ENCODE data around the gene LRRC53. TPM values are rescaled to one million over a fixed set of nuclear protein-coding genes. Genes with fewer than 3 reads are reported as not detected.

LRRC53 gene
- total and polyA plus RNA-seq, 8 donors = not detected

DNA sequence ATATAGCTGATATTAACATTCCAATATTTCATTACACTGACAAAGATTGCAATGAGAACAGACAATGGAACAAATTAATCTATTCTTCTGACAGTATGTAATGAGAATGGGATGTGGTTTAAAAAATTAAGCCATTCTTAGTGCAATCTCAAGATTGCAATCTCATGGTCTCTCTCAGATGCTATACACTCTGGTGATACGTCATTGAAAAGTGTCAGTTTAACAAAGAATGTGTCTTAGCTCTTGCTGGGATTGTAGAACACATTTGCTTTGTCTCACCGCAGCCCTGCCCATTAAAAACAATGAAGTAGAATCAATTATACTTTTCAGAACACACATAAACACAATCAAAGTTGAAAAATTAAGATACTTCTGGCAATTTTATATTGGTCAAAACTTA lies 55.2 kb downstream of the LRRC53 start:
- WGBS, 5 donors = 73 to 80% (median 76%) methylated on average over 2 of the region's 2 CpGs
- no peak overlapping the region for H3K27ac ChIP-seq
- H3K27me3 ChIP-seq = no peaks in the 10 kb centered on the region
- TF ChIP-seq EP300 (IDR thresholded peaks at IDR 0.05) (no peak), CTCF (IDR thresholded peaks at IDR 0.05) (no peak), POLR2A (IDR thresholded peaks at IDR 0.05) (no peak), POLR2AphosphoS5 (IDR thresholded peaks at IDR 0.05) (no peak)
- no peaks in the 10 kb centered on the region for H3K36me3 ChIP-seq
- DNase-seq = no peak
- H3K4me3 ChIP-seq = no peak overlapping the region
- intact Hi-C loops (cut with DNase I; ENCODE audit: low total_unique reads) = no loop called here
- H3K9me3 ChIP-seq = no peaks in the 10 kb centered on the region
- H3K4me1 ChIP-seq = no peaks in the 10 kb centered on the region

DNA sequence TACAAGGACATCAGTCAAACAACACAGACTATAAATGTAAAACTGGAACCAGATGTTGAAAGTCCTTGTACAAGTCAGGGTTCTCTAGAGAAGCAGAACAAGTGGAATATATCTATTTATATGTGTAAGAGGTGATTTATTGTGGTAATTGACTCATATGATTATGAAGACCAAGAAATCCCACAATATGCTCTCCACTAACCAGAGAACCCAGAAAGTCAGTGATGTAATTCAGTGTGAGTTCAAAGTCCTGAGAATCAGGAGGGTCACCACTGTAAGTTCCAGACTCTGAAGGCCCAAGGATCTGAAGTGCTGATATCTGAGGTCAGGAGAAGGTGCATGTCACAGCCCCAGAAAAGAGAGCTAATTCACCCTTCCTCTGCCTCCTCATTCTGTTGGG lies 57.0 kb downstream of the LRRC53 start:
- peaks cover 0 to 6% (median 0%) of the 10 kb centered on the region in 4 donors for H3K9me3 ChIP-seq
- intact Hi-C loops (cut with DNase I; ENCODE audit: low total_unique reads) = no loop called here
- no peak for TF ChIP-seq POLR2A (IDR thresholded peaks at IDR 0.05)
- TF ChIP-seq EP300 (IDR thresholded peaks at IDR 0.05) = no peak
- no peak for TF ChIP-seq CTCF (IDR thresholded peaks at IDR 0.05)
- TF ChIP-seq POLR2AphosphoS5 (IDR thresholded peaks at IDR 0.05) = no peak
- H3K36me3 ChIP-seq = no peaks in the 10 kb centered on the region
- no peak overlapping the region for H3K4me3 ChIP-seq
- no peaks in the 10 kb centered on the region for H3K4me1 ChIP-seq
- H3K27me3 ChIP-seq = no peaks in the 10 kb centered on the region
- DNase-seq = no peak
- no peak overlapping the region for H3K27ac ChIP-seq

DNA sequence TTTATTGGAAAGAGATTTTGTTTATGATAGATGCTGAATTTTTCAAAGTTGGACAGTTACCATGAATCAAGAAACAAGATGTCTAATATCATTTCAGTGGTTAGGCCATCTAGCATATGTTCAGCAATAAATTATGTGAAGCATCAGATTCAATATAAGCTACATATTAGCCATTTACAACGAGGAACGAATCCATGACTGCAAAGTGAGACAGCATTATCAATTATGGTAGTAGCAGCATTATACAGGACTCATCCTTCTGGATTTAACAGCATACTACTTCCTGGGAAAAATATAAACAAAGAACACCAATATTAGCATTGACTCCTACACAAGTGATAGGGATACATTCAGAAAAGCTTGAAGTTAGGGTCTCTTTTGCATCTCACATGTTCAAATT lies 59.1 kb downstream of the LRRC53 start:
- Histone ChIP-seq H3K4me3 (no peak overlapping the region), H3K9me3 (peaks cover 0 to 7% (median 0%) of the 10 kb centered on the region in 4 donors), H3K27me3 (no peaks in the 10 kb centered on the region), H3K27ac (no peak overlapping the region), H3K36me3 (no peaks in the 10 kb centered on the region), H3K4me1 (no peaks in the 10 kb centered on the region)
- intact Hi-C loops (cut with DNase I; ENCODE audit: low total_unique reads) = no loop called here
- DNase-seq = no peak
- TF ChIP-seq POLR2AphosphoS5 (IDR thresholded peaks at IDR 0.05) (no peak), POLR2A (IDR thresholded peaks at IDR 0.05) (no peak), CTCF (IDR thresholded peaks at IDR 0.05) (no peak), EP300 (IDR thresholded peaks at IDR 0.05) (no peak)
- 72 to 89% (median 86%) methylated on average over 2 of the region's 2 CpGs for WGBS, 5 donors

- DNase-seq = no peak
- Histone ChIP-seq H3K4me1 (no peaks in the 10 kb centered on the region), H3K36me3 (no peaks in the 10 kb centered on the region), H3K27me3 (no peaks in the 10 kb centered on the region), H3K9me3 (peaks cover 0 to 7% (median 0%) of the 10 kb centered on the region in 4 donors), H3K27ac (no peak overlapping the region), H3K4me3 (no peak overlapping the region)
- WGBS, 5 donors = 52 to 71% (median 69%) methylated on average over 1 of the region's 1 CpG
- intact Hi-C loops (cut with DNase I; ENCODE audit: low total_unique reads) = no loop called here
- TF ChIP-seq POLR2AphosphoS5 (IDR thresholded peaks at IDR 0.05) (no peak), POLR2A (IDR thresholded peaks at IDR 0.05) (no peak), CTCF (IDR thresholded peaks at IDR 0.05) (no peak), EP300 (IDR thresholded peaks at IDR 0.05) (no peak)
Measured at GRCh38 chr1:74452035-74452434, 60.4 kb downstream of the LRRC53 start.
